IPS-18a (cell line): Measurements from ENCODE around the gene CGB8.

Experiments used
- H3K27ac ChIP-seq: one replicate; pipeline ENCODE4 v1.5.1; 2013; ENCODE audit warnings: low read length
- H3K27me3 ChIP-seq: one replicate; pipeline ENCODE4 v1.6.1; 2013; ENCODE audit warnings: mild to moderate bottlenecking, low read length; ENCODE audit not compliant: control insufficient read depth, insufficient read depth
- H3K36me3 ChIP-seq: one replicate; pipeline ENCODE4 v1.6.1; 2013; ENCODE audit warnings: low read depth, low read length; ENCODE audit not compliant: control insufficient read depth
- H3K4me1 ChIP-seq: one replicate; pipeline ENCODE4 v1.6.1; 2013; ENCODE audit warnings: low read depth, low read length; ENCODE audit not compliant: control insufficient read depth
- H3K4me3 ChIP-seq: one replicate; pipeline ENCODE4 v1.5.1; 2013; ENCODE audit warnings: low read length
- H3K9ac ChIP-seq: one replicate; pipeline ENCODE4 v1.6.1; 2013; ENCODE audit warnings: mild to moderate bottlenecking, low read length, moderate library complexity
- H3K9me3 ChIP-seq: one replicate; pipeline ENCODE4 v1.6.1; 2013; ENCODE audit warnings: low read depth, low read length; ENCODE audit not compliant: control insufficient read depth

The CGB8 gene

GRCh38 chr19:49014123-49014869, 34.6 kb downstream of the CGB8 start:
- H3K9ac ChIP-seq = no peak overlapping the region
- peaks cover 19% of the 10 kb centered on the region for H3K27me3 ChIP-seq
- H3K4me1 ChIP-seq = no peaks in the 10 kb centered on the region
- H3K36me3 ChIP-seq = peaks cover 30% of the 10 kb centered on the region
- H3K4me3 ChIP-seq = no peak overlapping the region
- H3K9me3 ChIP-seq = no peaks in the 10 kb centered on the region
- no peak overlapping the region for H3K27ac ChIP-seq

DNA sequence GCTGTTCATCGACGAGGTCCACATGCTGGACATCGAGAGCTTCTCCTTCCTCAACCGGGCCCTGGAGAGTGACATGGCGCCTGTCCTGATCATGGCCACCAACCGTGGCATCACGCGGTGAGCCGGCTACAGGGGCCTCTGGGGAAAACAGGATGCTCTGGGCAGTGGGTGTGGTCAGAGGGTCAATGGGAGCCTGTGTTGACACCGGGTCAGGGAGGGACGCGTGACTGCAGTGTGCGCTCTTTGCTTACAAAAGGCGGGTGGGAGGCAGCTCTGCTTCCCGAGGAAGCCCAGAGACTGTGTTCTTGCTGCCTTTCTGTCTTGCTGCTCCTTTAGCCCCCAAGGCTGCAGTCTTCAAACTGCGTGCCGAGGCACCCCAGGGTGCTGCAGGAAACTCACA, 37.7 kb downstream of the CGB8 start:
- Histone ChIP-seq H3K27ac (no peak overlapping the region), H3K9ac (no peak overlapping the region), H3K27me3 (no peaks in the 10 kb centered on the region), H3K4me3 (no peak overlapping the region), H3K9me3 (no peaks in the 10 kb centered on the region), H3K4me1 (no peaks in the 10 kb centered on the region), H3K36me3 (peaks cover 43% of the 10 kb centered on the region)

DNA sequence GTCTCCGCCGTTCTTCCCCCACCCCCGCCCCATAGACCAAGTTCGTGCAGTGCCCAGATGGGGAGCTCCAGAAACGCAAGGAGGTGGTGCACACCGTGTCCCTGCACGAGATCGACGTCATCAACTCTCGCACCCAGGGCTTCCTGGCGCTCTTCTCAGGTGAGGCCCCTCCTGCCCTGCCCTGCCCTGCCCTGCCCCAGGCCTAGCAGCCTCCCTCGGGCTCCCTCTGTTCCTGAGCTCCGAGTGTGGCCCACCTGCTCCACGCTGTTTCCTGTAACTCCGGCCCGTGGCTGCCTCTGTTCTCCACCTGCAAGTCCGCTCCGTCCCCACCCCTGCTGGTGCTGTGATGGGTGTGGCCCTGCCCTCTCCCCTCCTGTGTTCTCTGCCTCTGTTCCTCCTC, 38.5 kb downstream of the CGB8 start:
- no peaks in the 10 kb centered on the region for H3K4me1 ChIP-seq
- H3K27me3 ChIP-seq = no peaks in the 10 kb centered on the region
- H3K36me3 ChIP-seq = peaks cover 40% of the 10 kb centered on the region
- no peaks in the 10 kb centered on the region for H3K9me3 ChIP-seq
- H3K27ac ChIP-seq = no peak overlapping the region
- H3K4me3 ChIP-seq = no peak overlapping the region
- no peak overlapping the region for H3K9ac ChIP-seq

GRCh38 chr19:49009828-49010227, 39.1 kb downstream of the CGB8 start:
- no peaks in the 10 kb centered on the region for H3K27me3 ChIP-seq
- no peak overlapping the region for H3K9ac ChIP-seq
- no peaks in the 10 kb centered on the region for H3K4me1 ChIP-seq
- H3K9me3 ChIP-seq = no peaks in the 10 kb centered on the region
- H3K4me3 ChIP-seq = no peak overlapping the region
- H3K27ac ChIP-seq = no peak overlapping the region
- peaks cover 39% of the 10 kb centered on the region for H3K36me3 ChIP-seq

DNA sequence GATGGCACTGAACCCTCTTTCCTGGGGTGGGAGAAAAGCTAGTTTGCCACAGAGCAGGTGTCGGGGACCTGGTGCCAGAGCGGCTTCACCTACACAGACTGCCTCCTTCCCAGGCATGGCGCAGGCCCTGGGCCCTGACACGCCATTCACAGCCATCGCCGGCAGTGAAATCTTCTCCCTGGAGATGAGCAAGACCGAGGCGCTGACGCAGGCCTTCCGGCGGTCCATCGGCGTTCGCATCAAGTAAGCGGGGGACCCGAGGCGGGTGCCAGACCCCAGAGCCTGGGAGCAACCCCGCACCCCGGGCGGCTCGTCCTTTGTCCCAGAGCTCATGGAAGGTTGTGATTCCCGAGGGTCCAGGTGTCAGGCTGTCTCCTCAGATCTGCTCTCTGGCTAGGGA, 42.0 kb downstream of the CGB8 start:
- Histone ChIP-seq H3K9ac (no peak overlapping the region), H3K9me3 (no peaks in the 10 kb centered on the region), H3K36me3 (peaks cover 53% of the 10 kb centered on the region), H3K4me3 (no peak overlapping the region), H3K27ac (no peak overlapping the region), H3K27me3 (no peaks in the 10 kb centered on the region), H3K4me1 (no peaks in the 10 kb centered on the region)

GRCh38 chr19:49004964-49005614, 43.8 kb downstream of the CGB8 start:
- Histone ChIP-seq H3K4me1 (no peaks in the 10 kb centered on the region), H3K36me3 (peaks cover 37% of the 10 kb centered on the region), H3K27me3 (no peaks in the 10 kb centered on the region), H3K9me3 (no peaks in the 10 kb centered on the region), H3K9ac (no peak overlapping the region), H3K27ac (no peak overlapping the region), H3K4me3 (no peak overlapping the region)

GRCh38 chr19:49004133-49004532, 44.8 kb downstream of the CGB8 start:
- no peak overlapping the region for H3K4me3 ChIP-seq
- H3K9ac ChIP-seq = no peak overlapping the region
- H3K36me3 ChIP-seq = peaks cover 31% of the 10 kb centered on the region
- H3K27me3 ChIP-seq = no peaks in the 10 kb centered on the region
- H3K4me1 ChIP-seq = no peaks in the 10 kb centered on the region
- no peak overlapping the region for H3K27ac ChIP-seq
- no peaks in the 10 kb centered on the region for H3K9me3 ChIP-seq

DNA sequence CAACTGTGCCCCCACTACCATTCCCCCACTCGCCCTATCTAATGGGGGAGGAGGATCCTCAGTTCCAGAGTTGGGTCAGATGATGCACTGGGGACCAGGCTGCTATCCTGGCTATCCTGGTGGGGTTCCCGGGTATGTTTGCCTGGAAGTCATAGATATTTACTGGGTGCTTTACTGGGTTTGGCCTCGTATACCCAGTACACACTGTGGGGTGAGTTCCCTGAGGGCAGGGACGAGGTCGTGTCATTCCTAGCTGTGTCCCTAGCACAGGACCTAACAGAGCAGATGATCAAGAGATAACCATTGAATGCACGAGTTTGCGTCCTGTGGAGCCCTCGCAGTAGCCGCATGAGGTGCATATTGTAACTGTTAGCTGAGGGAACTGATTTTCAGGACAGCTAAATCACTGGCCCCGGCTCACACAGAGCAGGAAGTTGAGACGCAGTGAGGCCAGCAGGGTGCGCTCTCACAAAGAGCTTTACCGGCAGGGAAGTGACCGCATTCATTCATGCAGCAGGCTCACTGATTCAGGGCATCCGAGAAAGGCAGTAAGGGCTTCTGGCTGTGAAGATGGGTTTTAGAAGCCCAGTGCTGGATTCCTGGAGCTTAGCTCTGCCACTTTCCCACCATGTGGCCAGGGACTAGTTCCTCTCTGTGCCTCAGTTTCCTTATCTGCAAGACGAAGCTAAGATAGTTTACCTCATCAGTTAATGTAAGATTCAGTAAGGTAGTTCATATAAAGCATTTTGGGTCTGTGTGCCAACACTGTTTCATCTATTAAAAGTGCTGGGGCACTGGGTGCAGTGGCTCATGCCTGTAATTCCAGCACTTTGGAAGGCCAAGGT, 49.2 kb downstream of the CGB8 start:
- H3K36me3 ChIP-seq = peaks cover 14% of the 10 kb centered on the region
- H3K9me3 ChIP-seq = no peaks in the 10 kb centered on the region
- H3K4me1 ChIP-seq = no peaks in the 10 kb centered on the region
- H3K4me3 ChIP-seq = no peak overlapping the region
- H3K9ac ChIP-seq = no peak overlapping the region
- no peaks in the 10 kb centered on the region for H3K27me3 ChIP-seq
- no peak overlapping the region for H3K27ac ChIP-seq

DNA sequence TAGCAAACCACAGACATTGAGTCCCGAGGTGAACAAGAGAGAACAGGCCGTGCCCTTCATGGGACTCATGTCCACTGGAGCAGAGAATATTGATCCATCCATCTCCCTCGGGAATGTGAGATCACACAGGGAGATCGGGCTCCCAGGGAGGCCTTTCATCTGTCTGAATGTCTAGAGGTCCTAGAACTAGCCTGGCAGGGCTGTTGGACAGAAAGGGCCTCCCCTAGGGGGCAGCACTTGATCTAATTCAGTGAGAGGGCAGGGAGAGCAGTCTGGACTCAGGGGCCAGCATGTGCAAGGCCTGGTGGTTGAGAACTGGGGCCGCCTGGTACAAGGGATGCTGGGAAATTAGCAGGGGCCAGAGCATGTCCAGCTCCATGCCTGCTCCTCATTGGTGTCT, 50.9 kb downstream of the CGB8 start:
- Histone ChIP-seq H3K36me3 (peaks cover 1% of the 10 kb centered on the region), H3K9me3 (no peaks in the 10 kb centered on the region), H3K4me3 (no peak overlapping the region), H3K9ac (no peak overlapping the region), H3K27me3 (no peaks in the 10 kb centered on the region), H3K27ac (no peak overlapping the region), H3K4me1 (no peaks in the 10 kb centered on the region)
